ENCODE data around the gene SELENOS. TPM values are rescaled to one million over a fixed set of nuclear protein-coding genes. Genes with fewer than 3 reads are reported as not detected.

The SELENOS gene
- total RNA-seq, 2 experiments from 2014 or later, result 18.8 to 21.6 TPM

DNA sequence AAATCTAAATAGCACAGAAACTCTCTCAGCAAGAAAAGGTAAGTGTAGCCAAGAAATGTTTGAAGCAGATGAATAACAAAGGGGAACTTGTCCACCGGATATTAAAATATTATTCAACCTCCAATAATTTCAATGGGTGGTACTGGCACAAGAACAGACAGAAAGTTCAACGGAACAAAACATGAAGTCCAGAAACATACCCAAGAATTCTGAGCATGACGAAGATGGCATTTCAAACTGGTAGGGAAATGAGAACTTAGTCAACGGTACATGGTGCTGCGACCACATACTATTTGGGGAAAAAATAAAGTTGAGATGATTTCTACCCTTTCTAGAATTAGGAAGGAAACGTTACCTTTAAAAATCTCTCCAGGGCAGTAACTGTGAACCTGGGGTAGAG lies 30.9 kb downstream of the SELENOS start:
- Mint-ChIP-seq H3K27me3 (no peaks in the 10 kb centered on the region), H3K4me3 (peak overlapping the region; percentile 37), H3K27ac (peak overlapping the region; percentile 85), H3K9me3 (no peaks in the 10 kb centered on the region), H3K4me1 (ENCODE audit: low read depth) (peaks cover 83% of the 10 kb centered on the region), H3K36me3 (ENCODE audit: low read depth) (peaks cover 79% of the 10 kb centered on the region)
- intact Hi-C loops (cut with micrococcal nuclease), result no loop called here
- DNase-seq (no peak), ATAC-seq (no peak)
- TF ChIP-seq, protein P1, sequence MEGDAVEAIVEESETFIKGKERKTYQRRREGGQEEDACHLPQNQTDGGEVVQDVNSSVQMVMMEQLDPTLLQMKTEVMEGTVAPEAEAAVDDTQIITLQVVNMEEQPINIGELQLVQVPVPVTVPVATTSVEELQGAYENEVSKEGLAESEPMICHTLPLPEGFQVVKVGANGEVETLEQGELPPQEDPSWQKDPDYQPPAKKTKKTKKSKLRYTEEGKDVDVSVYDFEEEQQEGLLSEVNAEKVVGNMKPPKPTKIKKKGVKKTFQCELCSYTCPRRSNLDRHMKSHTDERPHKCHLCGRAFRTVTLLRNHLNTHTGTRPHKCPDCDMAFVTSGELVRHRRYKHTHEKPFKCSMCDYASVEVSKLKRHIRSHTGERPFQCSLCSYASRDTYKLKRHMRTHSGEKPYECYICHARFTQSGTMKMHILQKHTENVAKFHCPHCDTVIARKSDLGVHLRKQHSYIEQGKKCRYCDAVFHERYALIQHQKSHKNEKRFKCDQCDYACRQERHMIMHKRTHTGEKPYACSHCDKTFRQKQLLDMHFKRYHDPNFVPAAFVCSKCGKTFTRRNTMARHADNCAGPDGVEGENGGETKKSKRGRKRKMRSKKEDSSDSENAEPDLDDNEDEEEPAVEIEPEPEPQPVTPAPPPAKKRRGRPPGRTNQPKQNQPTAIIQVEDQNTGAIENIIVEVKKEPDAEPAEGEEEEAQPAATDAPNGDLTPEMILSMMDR (IDR thresholded peaks at IDR 0.05), result no peak
- CTCF ChIA-PET, result interaction anchor here (1.8 to 2.6 kb wide), 3 partner anchors 10 to 41 kb away, joined by 5 to 11 read pairs (median 10); no protein-coding TSS in a partner anchor
- POLR2A ChIA-PET, result interaction anchor here (0.6 to 2.2 kb wide), 4 partner anchors 10 to 110 kb away, joined by 3 to 8 read pairs (median 7); no protein-coding TSS in a partner anchor

DNA sequence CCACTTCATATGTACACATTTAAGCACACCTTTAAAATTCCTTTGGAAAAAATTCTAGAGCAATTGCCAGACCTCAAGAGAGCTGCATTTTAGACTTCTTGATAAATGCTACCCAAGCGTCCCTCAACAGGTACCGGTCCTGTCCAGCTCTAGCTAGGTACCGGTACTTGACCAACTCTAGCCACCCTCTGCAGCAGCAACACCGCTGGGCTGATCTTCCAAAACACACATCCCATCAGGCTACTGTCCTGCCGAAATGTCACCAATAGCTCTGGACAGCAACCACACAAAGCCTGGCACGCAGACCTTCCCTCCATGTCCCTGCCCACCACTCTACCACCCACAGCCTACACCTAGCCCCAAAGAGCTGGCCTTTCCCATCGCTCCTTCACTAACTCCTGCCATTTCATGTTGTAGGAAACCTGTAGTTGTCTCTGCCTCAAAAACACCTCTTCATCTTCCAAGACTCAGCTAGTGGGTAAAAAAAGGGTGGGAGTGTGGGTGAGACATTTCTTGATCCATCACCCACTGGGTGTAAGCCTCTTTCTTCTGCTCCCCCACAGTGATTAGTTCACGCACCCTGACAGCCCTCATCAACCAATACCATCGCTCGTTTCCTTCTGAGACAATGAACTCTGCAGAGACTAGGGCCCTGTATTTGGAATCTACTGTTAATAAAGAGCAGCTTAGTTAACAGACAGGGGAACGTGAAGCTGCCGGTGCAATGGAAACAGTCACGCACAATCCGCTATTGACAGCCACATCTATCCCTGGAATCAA lies 32.2 kb downstream of the SELENOS start:
- Mint-ChIP-seq H3K9me3 (no peaks in the 10 kb centered on the region), H3K27ac (peak overlapping the region; percentile 85), H3K27me3 (no peaks in the 10 kb centered on the region), H3K4me3 (peak overlapping the region; percentile 37), H3K4me1 (ENCODE audit: low read depth) (peaks cover 88% of the 10 kb centered on the region), H3K36me3 (ENCODE audit: low read depth) (peaks cover 77% of the 10 kb centered on the region)
- POLR2A ChIA-PET, result interaction anchor here (1.2 to 1.9 kb wide), 8 partner anchors 9 to 50 kb away, joined by 3 to 7 read pairs (median 4); partner anchors contain the start of gene SNRPA1
- DNase-seq (no peak), ATAC-seq (peak; percentile 19)
- intact Hi-C loops (cut with micrococcal nuclease), result loop anchor here (5.0 kb wide), 1 partner anchor 38 kb away; no protein-coding TSS in a partner anchor
- CTCF ChIA-PET, result interaction anchor here (0.6 to 1.6 kb wide), 4 partner anchors 13 to 229 kb away, joined by 3 to 5 read pairs (median 4); no protein-coding TSS in a partner anchor
- TF ChIP-seq, protein P1 (IDR thresholded peaks at IDR 0.05), result no peak

DNA sequence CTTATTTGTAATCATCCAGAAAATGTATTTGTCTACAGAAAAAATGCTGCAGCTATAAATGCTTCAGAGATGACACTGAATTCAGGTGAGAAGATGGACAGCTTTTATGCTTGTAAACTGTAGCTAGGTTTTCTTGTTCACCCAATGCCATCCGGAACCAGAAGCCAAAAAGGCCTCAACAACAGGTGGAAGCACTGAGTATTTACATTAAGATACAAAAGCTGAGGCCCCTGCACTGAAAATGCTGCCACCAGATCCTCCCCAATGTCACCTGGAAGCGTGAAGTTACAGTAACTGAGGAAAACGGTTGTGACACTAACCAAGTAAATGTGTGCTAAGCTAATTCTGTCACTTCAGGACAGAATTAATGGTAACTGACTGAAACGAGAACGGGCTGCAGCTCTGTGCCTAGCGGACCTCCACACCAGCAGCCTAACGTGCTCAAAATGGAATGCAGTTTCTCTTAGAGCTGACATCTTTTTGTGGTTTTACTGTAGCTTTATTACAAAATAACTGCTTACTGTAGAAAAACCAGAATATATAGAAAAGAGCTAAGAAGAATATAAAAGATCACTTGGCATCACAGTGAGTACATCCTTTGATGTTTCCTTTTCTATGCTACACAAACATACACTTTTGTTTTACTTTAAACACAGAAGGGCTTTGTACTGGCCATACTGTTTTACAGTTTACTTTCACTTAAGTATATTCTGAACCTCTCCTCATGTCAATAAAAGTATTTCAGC lies 33.1 kb downstream of the SELENOS start:
- Mint-ChIP-seq H3K36me3 (ENCODE audit: low read depth) (peaks cover 75% of the 10 kb centered on the region), H3K9me3 (no peaks in the 10 kb centered on the region), H3K4me3 (peak overlapping the region; percentile 37), H3K4me1 (ENCODE audit: low read depth) (peaks cover 89% of the 10 kb centered on the region), H3K27ac (peak overlapping the region; percentile 85), H3K27me3 (no peaks in the 10 kb centered on the region)
- ATAC-seq (no peak), DNase-seq (no peak)
- ChIA-PET POLR2A (interaction anchor here (0.6 to 5.2 kb wide), 8 partner anchors 8 to 50 kb away, joined by 3 to 28 read pairs (median 3); partner anchors contain the start of genes CHSY1 and SNRPA1), CTCF (interaction anchor here (0.8 to 1.6 kb wide), 5 partner anchors 10 to 229 kb away, joined by 4 to 5 read pairs (median 4); no protein-coding TSS in a partner anchor)
- intact Hi-C loops (cut with micrococcal nuclease), result loop anchor here (5.0 kb wide), 1 partner anchor 37 kb away; no protein-coding TSS in a partner anchor
- TF ChIP-seq, protein P1 (IDR thresholded peaks at IDR 0.05), result no peak

DNA sequence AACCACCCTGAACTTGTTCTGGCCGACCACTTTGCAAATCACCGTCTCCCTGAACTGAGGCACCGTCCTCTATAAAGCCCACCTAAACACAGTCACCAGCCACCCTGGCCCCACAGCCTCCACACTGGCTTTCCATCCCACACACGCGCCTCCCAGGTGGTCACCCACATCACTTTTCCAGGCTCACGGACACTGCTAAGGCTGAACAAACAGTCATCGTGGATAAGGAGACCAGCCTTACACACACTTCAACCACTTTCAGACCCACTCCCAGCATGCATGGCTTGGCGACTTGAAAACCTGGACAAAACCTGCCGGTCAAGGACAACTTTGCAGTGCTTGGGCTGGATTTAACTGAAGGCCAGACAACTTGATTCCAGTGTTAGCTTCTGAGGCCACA lies 33.9 kb downstream of the SELENOS start:
- peak overlapping the region; percentile 85 for H3K27ac Mint-ChIP-seq
- DNase-seq, result no peak
- POLR2A ChIA-PET, result interaction anchor here (0.6 to 5.2 kb wide), 5 partner anchors 9 to 190 kb away, joined by 3 to 28 read pairs (median 3); partner anchors contain the start of genes CHSY1 and SNRPA1

More for the DNA sequence above, 33.9 kb downstream of the SELENOS start:
- Mint-ChIP-seq H3K4me3 (peak overlapping the region; percentile 37), H3K9me3 (no peaks in the 10 kb centered on the region), H3K27me3 (no peaks in the 10 kb centered on the region), H3K4me1 (ENCODE audit: low read depth) (peaks cover 92% of the 10 kb centered on the region), H3K36me3 (ENCODE audit: low read depth) (peaks cover 78% of the 10 kb centered on the region)
- CTCF ChIA-PET, result interaction anchor here (0.9 to 1.6 kb wide), 4 partner anchors 11 to 228 kb away, joined by 3 to 5 read pairs (median 4); no protein-coding TSS in a partner anchor
- TF ChIP-seq, protein P1 (IDR thresholded peaks at IDR 0.05), result no peak
- no peak for ATAC-seq
- intact Hi-C loops (cut with micrococcal nuclease), result loop anchor here (5.0 kb wide), 1 partner anchor 36 kb away; no protein-coding TSS in a partner anchor
